K562 (cell line): ENCODE results near the gene SLC30A4. TPM values are rescaled to one million over a fixed set of nuclear protein-coding genes. Genes with fewer than 3 reads are reported as not detected.

Experiments
- ATAC-seq: fragments of 200-7000 bp; cut with Tn5 transposase; 3 replicates; pipeline ENCODE4 v1.9.1; 2020; ENCODE audit warnings: moderate library complexity
- BruUV-seq: library from RNA; stranded (reverse); fragments of 400-500 nt; replicated peaks from 2 replicates; lab custom pipeline; 2021; lab: Mats Ljungman, UMichigan
- CTCF ChIA-PET: fragments of 300-600 bp; formaldehyde crosslinking; extraction: SDS; loops from one replicate; lab custom pipeline; 2021; ENCODE audit warnings: low intra/inter-chr PET ratio; lab: Yijun Ruan, JAX
- POLR2A ChIA-PET: fragments of 300-600, 350-650 bp; sonication (Branson Sonifier 250); formaldehyde crosslinking; extraction: SDS; loops from one replicate; lab custom pipeline; 2021; ENCODE audit warnings: antibody characterized with exemption, inconsistent platforms; lab: Yijun Ruan, JAX
- DNase-seq, 4 experiments: peaks; one replicate each; pipeline versions ENCODE4 v3.0.0 to v3.0.0-alpha.2; 2011 to 2018; ENCODE audit warnings: low spot score in 3 of 4, mixed read lengths in 3 of 4; ENCODE audit errors: extremely low read depth in 1 of 4
- FAIRE-seq: peaks from 2 replicates; lab custom pipeline; 2011; peaks lifted over from hg19 to GRCh38; lab: Jason Lieb, UNC
- H2AFZ ChIP-seq: 2 replicates; pipeline ENCODE4 v1.6.0; 2011; ENCODE audit warnings: low read depth, low read length, control low read depth, inconsistent platforms
- H3K27ac ChIP-seq: fragments of 200-600 bp; 3 replicates; pipeline ENCODE4 v1.8.0; 2011; ENCODE audit warnings: low read depth, mild to moderate bottlenecking, control low read depth, inconsistent platforms, low read length, moderate library complexity, mixed read lengths; ENCODE audit errors: extremely low read depth
- H3K27me3 ChIP-seq, 2 experiments: fragments of 300-600 bp in 1 of 2; 2 replicates in 1 of 2; 3 replicates in 1 of 2; pipeline versions ENCODE4 v1.6.0 to v1.8.0; 2011; ENCODE audit warnings: inconsistent platforms in 2 of 2, low read length in 2 of 2, mild to moderate bottlenecking in 1 of 2, mixed read lengths in 1 of 2, moderate library complexity in 1 of 2; ENCODE audit not compliant: control insufficient read depth in 2 of 2, insufficient read depth in 2 of 2
- H3K36me3 ChIP-seq: fragments of 300-600 bp; 3 replicates; pipeline ENCODE4 v1.8.0; 2011; ENCODE audit warnings: mild to moderate bottlenecking, low read length, inconsistent platforms; ENCODE audit not compliant: control insufficient read depth, insufficient read depth
- H3K4me1 ChIP-seq, 2 experiments: fragments of 200-600 bp in 1 of 2; replicated peaks in 1 of 2; 2 replicates in 1 of 2; 3 replicates in 1 of 2; pipeline versions ENCODE4 v1.5.1 to v1.8.0; 2011; ENCODE audit warnings: inconsistent platforms in 2 of 2, low read length in 2 of 2, mild to moderate bottlenecking in 1 of 2, mixed read lengths in 1 of 2, moderate library complexity in 1 of 2; ENCODE audit not compliant: control insufficient read depth in 2 of 2, insufficient read depth in 2 of 2
- H3K4me2 ChIP-seq: 2 replicates; pipeline ENCODE4 v1.6.1; 2011; ENCODE audit warnings: low read length, control low read depth, inconsistent platforms, mixed read lengths; ENCODE audit not compliant: insufficient read depth
- H3K4me3 ChIP-seq: fragments of 200-600 bp; sonication (generic), shearing (Covaris generic); 2 replicates; pipeline ENCODE4 v1.5.1; 2016; ENCODE audit warnings: control low read depth, inconsistent platforms
- H3K79me2 ChIP-seq: fragments of 200-600 bp; 3 replicates; pipeline ENCODE4 v1.8.0; 2011; ENCODE audit warnings: low read length, inconsistent platforms; ENCODE audit not compliant: control insufficient read depth, insufficient read depth
- H3K9ac ChIP-seq, 2 experiments: 2 replicates each; pipeline versions ENCODE4 v1.6.0 to v1.6.1; 2011; ENCODE audit warnings: low read depth in 2 of 2, low read length in 2 of 2, control low read depth in 1 of 2, inconsistent platforms in 1 of 2, mild to moderate bottlenecking in 1 of 2, mixed read lengths in 1 of 2; ENCODE audit not compliant: insufficient read depth in 1 of 2
- H3K9me1 ChIP-seq: one replicate; pipeline ENCODE4 v1.6.0; 2011; ENCODE audit warnings: inconsistent platforms, mild to moderate bottlenecking, low read length, moderate library complexity; ENCODE audit not compliant: control insufficient read depth, insufficient read depth
- H3K9me3 ChIP-seq: replicated peaks from 2 replicates; pipeline ENCODE4 v1.5.1; 2011; ENCODE audit warnings: low read depth, low read length, inconsistent platforms; ENCODE audit not compliant: control insufficient read depth, insufficient read depth
- H4K20me1 ChIP-seq: replicated peaks from 2 replicates; pipeline ENCODE4 v1.6.1; 2011; ENCODE audit warnings: low read length, inconsistent platforms, mixed read lengths; ENCODE audit not compliant: control insufficient read depth, insufficient read depth
- EHMT2 ChIP-seq: fragments of 450-650 bp; IDR thresholded peaks from 2 replicates; pipeline ENCODE4 v1.6.1; 2018; ENCODE audit warnings: antibody characterized with exemption
- ELF2 ChIP-seq: fragments of 250-450 bp; sonication (Bioruptor Pico); IDR thresholded peaks from 2 replicates; pipeline ENCODE4 v1.5.0; 2021; ENCODE audit warnings: mild to moderate bottlenecking
- EZH2 ChIP-seq: IDR thresholded peaks from 2 replicates; pipeline ENCODE4 v1.6.1; 2012; ENCODE audit warnings: low read depth, mild to moderate bottlenecking, inconsistent platforms, low read length, borderline replicate concordance
- HDGF ChIP-seq: fragments of 450-650 bp; IDR thresholded peaks from 2 replicates; pipeline ENCODE4 v1.6.1; 2016
- JUNB ChIP-seq: fragments of 450-650 bp; formaldehyde crosslinking; conservative IDR thresholded peaks from 2 replicates; pipeline ENCODE4 v1.4.0; 2020; ENCODE audit warnings: mild to moderate bottlenecking
- RFX1 ChIP-seq: fragments of 450-650 bp; IDR thresholded peaks from 2 replicates; pipeline ENCODE4 v1.6.1; 2016; ENCODE audit warnings: mild to moderate bottlenecking, moderate library complexity
- RFX5 ChIP-seq: IDR thresholded peaks from 2 replicates; pipeline ENCODE4 v1.6.1; 2011; ENCODE audit warnings: low read depth, mild to moderate bottlenecking, improper control_type of control experiment, low read length
- SREBF2 ChIP-seq: sonication (generic); formaldehyde crosslinking; IDR thresholded peaks from 2 replicates; pipeline ENCODE4 v1.4.0; 2020; ENCODE audit warnings: mild to moderate bottlenecking, missing genetic modification reagents
- SRSF1 ChIP-seq: fragments of 200-400 bp; formaldehyde crosslinking; IDR thresholded peaks from 2 replicates; pipeline ENCODE4 v1.6.1; 2017; ENCODE audit warnings: mild to moderate bottlenecking, low read depth, low read length, moderate library complexity
- THRB ChIP-seq: fragments of 450-650 bp; formaldehyde crosslinking; conservative IDR thresholded peaks from 2 replicates; pipeline ENCODE4 v1.4.0; 2022; ENCODE audit warnings: mild to moderate bottlenecking, missing genetic modification characterization
- ZC3H8 ChIP-seq: fragments of 450-650 bp; IDR thresholded peaks from 2 replicates; pipeline ENCODE4 v1.6.1; 2017
- ZFPM2 ChIP-seq: fragments of 250-450 bp; sonication (Bioruptor Pico); IDR thresholded peaks from 2 replicates; pipeline ENCODE4 v1.5.1; 2022; ENCODE audit warnings: mild to moderate bottlenecking
- ZNF408 ChIP-seq: fragments of 250-450 bp; sonication (Bioruptor Pico); IDR thresholded peaks from 2 replicates; pipeline ENCODE4 v1.4.0; 2020; ENCODE audit warnings: low read depth, mild to moderate bottlenecking, moderate library complexity
- ZNF41 ChIP-seq: fragments of 250-450 bp; sonication (Bioruptor Pico); conservative IDR thresholded peaks from 2 replicates; pipeline ENCODE4 v1.4.0; 2020; ENCODE audit warnings: mild to moderate bottlenecking
- ZNF668 ChIP-seq: fragments of 250-450 bp; sonication (Bioruptor Pico); IDR thresholded peaks from 2 replicates; pipeline ENCODE4 v1.8.0; 2022; ENCODE audit warnings: mild to moderate bottlenecking, inconsistent platforms
- ZNF77 ChIP-seq: fragments of 250-450 bp; sonication (Bioruptor Pico); IDR thresholded peaks from 2 replicates; pipeline ENCODE4 v1.5.0; 2020
- ZSCAN29 ChIP-seq: fragments of 450-650 bp; IDR thresholded peaks from 2 replicates; pipeline ENCODE4 v1.6.1; 2017
- WGBS: fragments of 100-300 bp; shearing (Covaris generic); methylation state at CpG from one replicate; pipeline ENCODE4 v1.1.6; 2016; ENCODE audit warnings: low coverage, mixed read lengths; ENCODE audit not compliant: insufficient coverage; ENCODE audit errors: missing lambda C conversion rate; 5-methylcytosine and 5-hydroxymethylcytosine counted together
- in situ Hi-C: fragments of 300-500 bp; cut with MboI; formaldehyde crosslinking; loops from 4 replicates; pipeline ENCODE4 v1.15.0; 2018; ENCODE audit warnings: inconsistent platforms, mixed read lengths
- intact Hi-C: fragments of 100-400 bp; cut with micrococcal nuclease; formaldehyde crosslinking; loops from 2 replicates; pipeline ENCODE4 v1.14.2; 2022
- polyA plus RNA-seq, 8 experiments: library from polyadenylated mRNA; depleted of rRNA in 4 of 8; stranded (reverse) in 5 of 8; unstranded in 3 of 8; fragments of >200 nt; fragmentation: Nextera tagmentation in 2 of 8; fragmentation: Illumina TruSeq in 1 of 8; extraction: Ambion mirVana in 2 of 8; extraction: Trizol in 1 of 8; gene quantifications; 2 replicates each; pipeline versions ENCODE4 v1.2.1 to v1.2.3, GENCODE V29; 2011 to 2014; ENCODE audit warnings: inconsistent platforms in 1 of 8, missing spikeins in 1 of 8
- total RNA-seq, 7 experiments: library from RNA; depleted of rRNA in 6 of 7; stranded (reverse); fragments of >200 nt in 6 of 7; fragmentation: Illumina TruSeq in 2 of 7; extraction: Trizol in 2 of 7; gene quantifications; 2 replicates each; pipeline versions ENCODE4 v1.2.1 to v1.2.3, GENCODE V29; 2011 to 2021; ENCODE audit warnings: low replicate concordance in 1 of 7
- TF ChIP-seq, protein P1 (sequence below): fragments of 250-450 bp; sonication (Bioruptor Pico); IDR thresholded peaks from 2 replicates; pipeline ENCODE4 v1.5.0; 2020; ENCODE audit warnings: mild to moderate bottlenecking

Gene SLC30A4
- total and polyA plus RNA-seq, 9 of the 15 experiments (the other 6 are each of a cell fraction or from before 2014, with no cell fraction given) = 0.21 to 0.73 (median 0.36) TPM

GRCh38 chr15:45449395-45449794, 73.2 kb downstream of the SLC30A4 start:
- Histone ChIP-seq H3K9me3 (no peaks in the 10 kb centered on the region), H3K9ac (no peak overlapping the region), H3K4me3 (no peak overlapping the region), H3K27me3 (peaks cover 29 to 62% of the 10 kb centered on the region in 2 experiments), H3K79me2 (no peaks in the 10 kb centered on the region), H3K4me1 (0 out of 5 replicates have a peak, but pooled peaks cover 0 to 3% of the 10 kb centered on the region in 2 experiments), H4K20me1 (peaks cover 3% of the 10 kb centered on the region; the same call in 1 of the 2 replicates), H2AFZ (no peak overlapping the region), H3K36me3 (no peaks in the 10 kb centered on the region), H3K4me2 (no peak overlapping the region), H3K27ac (no peak overlapping the region), H3K9me1 (no peaks in the 10 kb centered on the region)
- FAIRE-seq (no peak), DNase-seq (no peak), ATAC-seq (no peak)
- ChIA-PET CTCF (no interaction called here), POLR2A (no interaction called here)
- no peak for TF ChIP-seq SRSF1
- no peak for TF ChIP-seq THRB (CRISPR knock-in tag)
- TF ChIP-seq ZSCAN29 = no peak
- TF ChIP-seq, protein P1, sequence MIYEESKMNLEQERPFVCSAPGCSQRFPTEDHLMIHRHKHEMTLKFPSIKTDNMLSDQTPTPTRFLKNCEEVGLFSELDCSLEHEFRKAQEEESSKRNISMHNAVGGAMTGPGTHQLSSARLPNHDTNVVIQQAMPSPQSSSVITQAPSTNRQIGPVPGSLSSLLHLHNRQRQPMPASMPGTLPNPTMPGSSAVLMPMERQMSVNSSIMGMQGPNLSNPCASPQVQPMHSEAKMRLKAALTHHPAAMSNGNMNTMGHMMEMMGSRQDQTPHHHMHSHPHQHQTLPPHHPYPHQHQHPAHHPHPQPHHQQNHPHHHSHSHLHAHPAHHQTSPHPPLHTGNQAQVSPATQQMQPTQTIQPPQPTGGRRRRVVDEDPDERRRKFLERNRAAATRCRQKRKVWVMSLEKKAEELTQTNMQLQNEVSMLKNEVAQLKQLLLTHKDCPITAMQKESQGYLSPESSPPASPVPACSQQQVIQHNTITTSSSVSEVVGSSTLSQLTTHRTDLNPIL (CRISPR knock-in tag) = no peak
- TF ChIP-seq JUNB = no peak
- TF ChIP-seq HDGF = no peak
- no peak for TF ChIP-seq RFX1
- no peak for TF ChIP-seq ZNF77
- TF ChIP-seq EZH2 = no peak
- TF ChIP-seq ELF2 (CRISPR knock-in tag) = no peak
- TF ChIP-seq ZFPM2 (CRISPR knock-in tag) = no peak
- TF ChIP-seq EHMT2 = no peak
- TF ChIP-seq ZNF668 = no peak
- TF ChIP-seq ZNF408 (CRISPR knock-in tag) = no peak
- no peak for TF ChIP-seq SREBF2 (CRISPR knock-in tag)
- TF ChIP-seq ZC3H8 = no peak
- no peak for TF ChIP-seq ZNF41
- no peak for TF ChIP-seq RFX5
- 3% methylated on average over 4 of the region's 4 CpGs for WGBS
- in situ Hi-C loops = no loop called here
- BruUV-seq = no TSS peak
- intact Hi-C loops = no loop called here
